K562 (cell line): ENCODE results near the gene LRRK1. TPM values are rescaled to one million over a fixed set of nuclear protein-coding genes. Genes with fewer than 3 reads are reported as not detected.

ENCODE experiments used
- ARHGAP35 ChIP-seq: fragments of 450-650 bp; IDR thresholded peaks from 2 replicates; pipeline ENCODE4 v1.6.1; 2018; ENCODE audit not compliant: partially characterized antibody
- CBFA2T2 ChIP-seq: fragments of 450-650 bp; conservative IDR thresholded peaks from 2 replicates; pipeline ENCODE4 v1.6.1; 2017; ENCODE audit warnings: mild to moderate bottlenecking
- MAX ChIP-seq: sonication (generic); formaldehyde crosslinking; IDR thresholded peaks from 2 replicates; pipeline ENCODE4 v1.9.0; 2022; ENCODE audit warnings: mild to moderate bottlenecking, missing genetic modification reagents
- PPARD ChIP-seq: fragments of 250-450 bp; sonication (Bioruptor Pico); IDR thresholded peaks from 2 replicates; pipeline ENCODE4 v1.8.0; 2022; ENCODE audit warnings: inconsistent platforms, mild to moderate bottlenecking, moderate library complexity
- REST ChIP-seq, 2 experiments: fragments of 450-650 bp; formaldehyde crosslinking in 1 of 2; IDR thresholded peaks; 2 replicates each; pipeline versions ENCODE4 v1.4.0 to v1.6.1; 2014 to 2020; ENCODE audit warnings: mild to moderate bottlenecking in 2 of 2, borderline replicate concordance in 1 of 2, low read depth in 1 of 2
- ZFX ChIP-seq: sonication (generic); formaldehyde crosslinking; IDR thresholded peaks from 2 replicates; pipeline ENCODE4 v1.8.0; 2022; ENCODE audit warnings: mild to moderate bottlenecking, missing genetic modification reagents, moderate library complexity
- ZNF551 ChIP-seq: fragments of 250-450 bp; sonication (Bioruptor Pico); IDR thresholded peaks from 2 replicates; pipeline ENCODE4 v1.5.0; 2021; ENCODE audit warnings: mild to moderate bottlenecking, moderate library complexity
- ZNF717 ChIP-seq: fragments of 250-450 bp; sonication (Bioruptor Pico); IDR thresholded peaks from 2 replicates; pipeline ENCODE4 v1.5.0; 2021
- polyA plus RNA-seq, 8 experiments: library from polyadenylated mRNA; depleted of rRNA in 4 of 8; stranded (reverse) in 5 of 8; unstranded in 3 of 8; fragments of >200 nt; fragmentation: Nextera tagmentation in 2 of 8; fragmentation: Illumina TruSeq in 1 of 8; extraction: Ambion mirVana in 2 of 8; extraction: Trizol in 1 of 8; gene quantifications; 2 replicates each; pipeline versions ENCODE4 v1.2.1 to v1.2.3, GENCODE V29; 2011 to 2014; ENCODE audit warnings: inconsistent platforms in 1 of 8, missing spikeins in 1 of 8
- total RNA-seq, 7 experiments: library from RNA; depleted of rRNA in 6 of 7; stranded (reverse); fragments of >200 nt in 6 of 7; fragmentation: Illumina TruSeq in 2 of 7; extraction: Trizol in 2 of 7; gene quantifications; 2 replicates each; pipeline versions ENCODE4 v1.2.1 to v1.2.3, GENCODE V29; 2011 to 2021; ENCODE audit warnings: low replicate concordance in 1 of 7

The LRRK1 gene
- total and polyA plus RNA-seq, 9 of the 15 experiments (the other 6 are each of a cell fraction or from before 2014, with no cell fraction given): 0.01 to 1.5 (median 0.11) TPM

- TF ChIP-seq REST (IDR thresholded peaks at IDR 0.05; ENCODE audit: borderline replicate concordance): peak; percentile 83
- no peak for TF ChIP-seq REST (CRISPR knock-in tag; IDR thresholded peaks at IDR 0.05; ENCODE audit: low read depth)
- peak; percentile 52; the same call in 1 of the 2 replicates for TF ChIP-seq ZFX (CRISPR knock-in tag)
- TF ChIP-seq CBFA2T2: no peak
- no peak for TF ChIP-seq ZNF717
- peak; percentile 48 for TF ChIP-seq ARHGAP35
- TF ChIP-seq PPARD (CRISPR knock-in tag): no peak
- TF ChIP-seq ZNF551: no peak
- TF ChIP-seq MAX (CRISPR knock-in tag): 0 out of 2 replicates have a peak, but pooled peaks have one; percentile 25
These were observed 169.8 kb downstream of the LRRK1 start (continued) for GRCh38 chr15:101088788-101089578.
